RWPE1 (cell line): ENCODE measurements around the gene RALGPS2.

Experiments
- CTCF ChIA-PET: fragments of 350-600 bp; sonication (Branson Sonifier 250); formaldehyde crosslinking; extraction: SDS; loops from one replicate; lab custom pipeline; 2021; lab: Yijun Ruan, JAX
- POLR2A ChIA-PET: fragments of 400-600 bp; formaldehyde crosslinking; extraction: SDS; loops from one replicate; lab custom pipeline; 2020; ENCODE audit warnings: antibody characterized with exemption; ENCODE audit not compliant: low non-redundant PET; lab: Yijun Ruan, JAX
- DNase-seq: peaks from one replicate; pipeline ENCODE4 v3.0.0; 2012; ENCODE audit warnings: low spot score
- H3K27ac ChIP-seq: fragments of 450-650 bp; 2 replicates; pipeline ENCODE4 v1.5.1; 2017
- CTCF ChIP-seq: fragments of 450-650 bp; conservative IDR thresholded peaks from 2 replicates; pipeline ENCODE4 v1.5.1; 2017; ENCODE audit warnings: low read depth, mild to moderate bottlenecking

RALGPS2 gene

GRCh38 chr1:178726087-178726517 lies 1.1 kb downstream of the RALGPS2 start:
- POLR2A ChIA-PET = interaction anchor here (0.6 kb wide), 1 partner anchor 90 kb away, joined by 4 read pairs; no protein-coding TSS in a partner anchor
- DNase-seq = peak; percentile 75
- CTCF ChIA-PET = no interaction called here
- peak overlapping the region; percentile 81 for H3K27ac ChIP-seq
- no peak for TF ChIP-seq CTCF

- no peak for TF ChIP-seq CTCF
- no peak overlapping the region for H3K27ac ChIP-seq
- ChIA-PET CTCF (no interaction called here), POLR2A (interaction anchor here (0.6 kb wide), 1 partner anchor 90 kb away, joined by 4 read pairs; no protein-coding TSS in a partner anchor)
- no peak for DNase-seq
Measured at GRCh38 chr1:178726545-178726944, 1.5 kb downstream of the RALGPS2 start.

GRCh38 chr1:178727014-178727895 lies 2.2 kb downstream of the RALGPS2 start:
- TF ChIP-seq CTCF = no peak
- POLR2A ChIA-PET = no interaction called here
- no peak overlapping the region for H3K27ac ChIP-seq
- DNase-seq = peak; percentile 24
- CTCF ChIA-PET = no interaction called here

GRCh38 chr1:178733972-178734371 lies 8.9 kb downstream of the RALGPS2 start:
- no peak for TF ChIP-seq CTCF
- no peak for DNase-seq
- ChIA-PET POLR2A (no interaction called here), CTCF (interaction anchor here (0.6 kb wide), 1 partner anchor 331 kb away, joined by 3 read pairs; no protein-coding TSS in a partner anchor)
- H3K27ac ChIP-seq = no peak overlapping the region

- DNase-seq = no peak
- TF ChIP-seq CTCF = no peak
- no peak overlapping the region for H3K27ac ChIP-seq
- ChIA-PET CTCF (interaction anchor here (0.7 kb wide), 1 partner anchor 87 kb away, joined by 3 read pairs; no protein-coding TSS in a partner anchor), POLR2A (no interaction called here)
Measured at GRCh38 chr1:178738780-178739179, 13.7 kb downstream of the RALGPS2 start.

GRCh38 chr1:178739285-178740045 lies 14.4 kb downstream of the RALGPS2 start:
- POLR2A ChIA-PET = no interaction called here
- CTCF ChIA-PET = interaction anchor here (0.7 kb wide), 1 partner anchor 86 kb away, joined by 3 read pairs; no protein-coding TSS in a partner anchor
- no peak overlapping the region for H3K27ac ChIP-seq
- DNase-seq = no peak
- no peak for TF ChIP-seq CTCF
